Caco-2 (cell line): ENCODE measurements around the gene ABCA3. TPM values are rescaled to one million over a fixed set of nuclear protein-coding genes. Genes with fewer than 3 reads are reported as not detected.

Source experiments
- BruUV-seq: library from RNA; stranded (reverse); fragments of 400-500 nt; replicated peaks from 2 replicates; lab custom pipeline; 2021; lab: Mats Ljungman, UMichigan
- CTCF ChIA-PET: fragments of 300-600 bp; sonication (Branson Sonifier 250); formaldehyde crosslinking; loops from one replicate; lab custom pipeline; 2022; ENCODE audit warnings: antibody characterized with exemption; lab: Charles Lee
- POLR2A ChIA-PET: fragments of 300-600 bp; sonication (Branson Sonifier 250); formaldehyde crosslinking; loops from one replicate; lab custom pipeline; 2022; ENCODE audit warnings: antibody characterized with exemption; lab: Charles Lee
- DNase-seq, 2 experiments: peaks; one replicate each; pipeline versions ENCODE4 v3.0.0 to v3.0.0-alpha.2; 2020 to 2022
- H3K27me3 ChIP-seq: replicated peaks from 2 replicates; pipeline ENCODE4 v1.6.0; 2011; ENCODE audit warnings: low read length; ENCODE audit not compliant: control insufficient read depth, insufficient read depth
- H3K36me3 ChIP-seq: 2 replicates; pipeline ENCODE4 v1.5.1; 2011; ENCODE audit warnings: low read length; ENCODE audit not compliant: control insufficient read depth, insufficient read depth
- H3K4me1 ChIP-seq: fragments of 250-450 bp; sonication (Bioruptor Pico); 2 replicates; pipeline ENCODE4 v1.5.1; 2020; ENCODE audit warnings: mild to moderate bottlenecking
- H3K4me3 ChIP-seq: 2 replicates; pipeline ENCODE4 v1.5.1; 2011; ENCODE audit warnings: low read depth, mild to moderate bottlenecking, control low read depth, low read length
- H3K9me3 ChIP-seq: fragments of 250-450 bp; sonication (Bioruptor Pico); 2 replicates; pipeline ENCODE4 v1.5.1; 2020; ENCODE audit warnings: mild to moderate bottlenecking, moderate library complexity
- H3K27ac Mint-ChIP-seq: one replicate; pipeline ENCODE4 v1.8.0; 2022; ENCODE audit warnings: mixed read lengths; ENCODE audit not compliant: unreplicated experiment
- H3K27me3 Mint-ChIP-seq: one replicate; pipeline ENCODE4 v1.8.0; 2022; ENCODE audit warnings: mixed read lengths; ENCODE audit not compliant: insufficient read depth, unreplicated experiment
- H3K36me3 Mint-ChIP-seq: one replicate; pipeline ENCODE4 v1.8.0; 2022; ENCODE audit warnings: mild to moderate bottlenecking, mixed read lengths; ENCODE audit not compliant: insufficient read depth, unreplicated experiment
- H3K4me1 Mint-ChIP-seq: one replicate; pipeline ENCODE4 v1.8.0; 2022; ENCODE audit warnings: low read depth, mixed read lengths; ENCODE audit not compliant: unreplicated experiment
- H3K4me3 Mint-ChIP-seq: one replicate; pipeline ENCODE4 v1.8.0; 2022; ENCODE audit warnings: mild to moderate bottlenecking, moderate library complexity, mixed read lengths; ENCODE audit not compliant: unreplicated experiment
- H3K9me3 Mint-ChIP-seq: one replicate; pipeline ENCODE4 v1.8.0; 2022; ENCODE audit warnings: mixed read lengths; ENCODE audit not compliant: unreplicated experiment
- intact Hi-C: fragments of 100-400 bp; cut with micrococcal nuclease; formaldehyde crosslinking; loops from one replicate; pipeline ENCODE4 v1.10.0; 2022; ENCODE audit not compliant: unreplicated experiment
- total RNA-seq: library from RNA; stranded (reverse); gene quantifications from 2 replicates; pipeline ENCODE4 v1.2.3, GENCODE V29; 2022
- TF ChIP-seq, protein P1 (sequence below), 2 experiments: fragments of 200-600 bp in 1 of 2; IDR thresholded peaks; 1 replicate in 1 of 2; 2 replicates in 1 of 2; pipeline versions ENCODE4 v1.5.1 to v1.8.0; 2011 to 2022; ENCODE audit warnings: antibody characterized with exemption in 1 of 2, control low read depth in 1 of 2, inconsistent platforms in 1 of 2, low read depth in 1 of 2, low read length in 1 of 2, mild to moderate bottlenecking in 1 of 2, moderate library complexity in 1 of 2; ENCODE audit not compliant: insufficient read depth in 1 of 2, severe bottlenecking in 1 of 2, unreplicated experiment in 1 of 2

Gene ABCA3
- total RNA-seq, 1 experiment from 2014 or later: 16.1 TPM

DNA sequence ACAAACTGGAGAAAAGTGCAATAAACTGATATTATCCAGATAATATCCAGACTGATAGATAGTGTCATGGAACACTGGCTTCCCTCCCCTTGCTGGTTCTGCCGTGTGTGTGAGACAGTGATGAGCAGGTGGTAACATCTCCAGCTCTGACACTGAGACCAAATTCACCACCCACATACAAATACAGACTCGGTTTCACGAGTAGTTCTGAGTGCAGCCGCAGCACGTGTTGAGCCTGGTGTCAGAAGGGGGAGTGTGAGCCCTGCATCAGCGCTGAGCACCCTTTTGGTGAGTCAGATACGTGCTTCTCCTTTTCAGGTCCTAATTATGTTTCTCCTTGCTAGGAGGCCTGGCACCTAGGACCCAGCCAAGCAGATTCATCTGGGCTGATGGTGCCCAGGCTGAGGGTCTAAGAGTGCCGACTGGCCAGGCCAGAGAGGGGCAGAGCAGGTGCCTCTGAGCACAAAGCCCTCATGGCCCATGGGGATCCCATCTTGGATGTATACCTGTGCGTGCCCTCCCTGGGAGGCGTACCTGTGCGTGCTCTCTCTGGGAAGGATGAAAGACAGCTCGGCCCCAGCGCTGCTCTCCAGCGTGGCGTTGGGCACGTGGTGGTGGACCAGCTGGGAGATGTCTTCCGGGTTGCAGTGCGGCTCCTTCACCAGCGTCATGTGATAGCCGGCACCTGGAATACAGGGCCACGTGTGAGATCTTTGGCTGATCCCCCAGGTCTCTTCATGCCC, 45.3 kb downstream of the ABCA3 start:
- Histone ChIP-seq H3K4me3 (no peak overlapping the region), H3K27me3 (no peaks in the 10 kb centered on the region), H3K36me3 (no peaks in the 10 kb centered on the region), H3K4me1 (no peaks in the 10 kb centered on the region), H3K9me3 (no peaks in the 10 kb centered on the region)
- intact Hi-C loops: no loop called here
- H3K27ac Mint-ChIP-seq: no peak overlapping the region
- H3K36me3 Mint-ChIP-seq: no peaks in the 10 kb centered on the region
- H3K4me3 Mint-ChIP-seq: no peak overlapping the region
- DNase-seq: peak in 1 of 2 experiments; percentile 20
- H3K27me3 Mint-ChIP-seq: no peaks in the 10 kb centered on the region
- CTCF ChIA-PET: interaction anchor here (0.6 kb wide), 1 partner anchor 44 kb away, joined by 3 read pairs; the partner anchor contains the start of gene ECI1
- H3K4me1 Mint-ChIP-seq: no peaks in the 10 kb centered on the region
- no peaks in the 10 kb centered on the region for H3K9me3 Mint-ChIP-seq
- BruUV-seq: no TSS peak
- POLR2A ChIA-PET: no interaction called here
- TF ChIP-seq, protein P1, sequence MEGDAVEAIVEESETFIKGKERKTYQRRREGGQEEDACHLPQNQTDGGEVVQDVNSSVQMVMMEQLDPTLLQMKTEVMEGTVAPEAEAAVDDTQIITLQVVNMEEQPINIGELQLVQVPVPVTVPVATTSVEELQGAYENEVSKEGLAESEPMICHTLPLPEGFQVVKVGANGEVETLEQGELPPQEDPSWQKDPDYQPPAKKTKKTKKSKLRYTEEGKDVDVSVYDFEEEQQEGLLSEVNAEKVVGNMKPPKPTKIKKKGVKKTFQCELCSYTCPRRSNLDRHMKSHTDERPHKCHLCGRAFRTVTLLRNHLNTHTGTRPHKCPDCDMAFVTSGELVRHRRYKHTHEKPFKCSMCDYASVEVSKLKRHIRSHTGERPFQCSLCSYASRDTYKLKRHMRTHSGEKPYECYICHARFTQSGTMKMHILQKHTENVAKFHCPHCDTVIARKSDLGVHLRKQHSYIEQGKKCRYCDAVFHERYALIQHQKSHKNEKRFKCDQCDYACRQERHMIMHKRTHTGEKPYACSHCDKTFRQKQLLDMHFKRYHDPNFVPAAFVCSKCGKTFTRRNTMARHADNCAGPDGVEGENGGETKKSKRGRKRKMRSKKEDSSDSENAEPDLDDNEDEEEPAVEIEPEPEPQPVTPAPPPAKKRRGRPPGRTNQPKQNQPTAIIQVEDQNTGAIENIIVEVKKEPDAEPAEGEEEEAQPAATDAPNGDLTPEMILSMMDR (IDR thresholded peaks at IDR 0.05; ENCODE audit: insufficient read depth in 1 of 2, low read depth in 1 of 2, low read length in 1 of 2, severe bottlenecking in 1 of 2, unreplicated experiment in 1 of 2): no peak

- H3K9me3 ChIP-seq: no peaks in the 10 kb centered on the region
- intact Hi-C loops: no loop called here
- no peaks in the 10 kb centered on the region for H3K4me1 Mint-ChIP-seq
- H3K4me3 Mint-ChIP-seq: no peak overlapping the region
- no peak overlapping the region for H3K27ac Mint-ChIP-seq
- BruUV-seq: no TSS peak
- TF ChIP-seq, protein P1 (IDR thresholded peaks at IDR 0.05; ENCODE audit: insufficient read depth in 1 of 2, low read depth in 1 of 2, low read length in 1 of 2, severe bottlenecking in 1 of 2, unreplicated experiment in 1 of 2): no peak
- no peaks in the 10 kb centered on the region for H3K36me3 ChIP-seq
- CTCF ChIA-PET: no interaction called here
- no peaks in the 10 kb centered on the region for H3K9me3 Mint-ChIP-seq
- no peaks in the 10 kb centered on the region for H3K36me3 Mint-ChIP-seq
- no peaks in the 10 kb centered on the region for H3K4me1 ChIP-seq
- no peak for DNase-seq
- no peaks in the 10 kb centered on the region for H3K27me3 ChIP-seq
- no peaks in the 10 kb centered on the region for H3K27me3 Mint-ChIP-seq
- POLR2A ChIA-PET: no interaction called here
- no peak overlapping the region for H3K4me3 ChIP-seq
Observed at GRCh38 chr16:2292221-2292620, 48.3 kb downstream of the ABCA3 start.

- DNase-seq: no peak
- Mint-ChIP-seq H3K27ac (no peak overlapping the region), H3K9me3 (no peaks in the 10 kb centered on the region), H3K27me3 (no peaks in the 10 kb centered on the region), H3K4me3 (no peak overlapping the region), H3K36me3 (no peaks in the 10 kb centered on the region), H3K4me1 (no peaks in the 10 kb centered on the region)
- Histone ChIP-seq H3K4me1 (no peaks in the 10 kb centered on the region), H3K4me3 (no peak overlapping the region), H3K9me3 (no peaks in the 10 kb centered on the region), H3K36me3 (no peaks in the 10 kb centered on the region), H3K27me3 (no peaks in the 10 kb centered on the region)
- ChIA-PET POLR2A (interaction anchor here (0.6 kb wide), 1 partner anchor 100 kb away, joined by 6 read pairs; no protein-coding TSS in a partner anchor), CTCF (no interaction called here)
- intact Hi-C loops: no loop called here
- TF ChIP-seq, protein P1 (IDR thresholded peaks at IDR 0.05; ENCODE audit: insufficient read depth in 1 of 2, low read depth in 1 of 2, low read length in 1 of 2, severe bottlenecking in 1 of 2, unreplicated experiment in 1 of 2): no peak
- no TSS peak for BruUV-seq
Observed at GRCh38 chr16:2289282-2289681, 51.2 kb downstream of the ABCA3 start.
